ENCODE measurements around the gene RFT1.

RFT1 gene

GRCh38 chr3:53043738-53044137, 86.5 kb downstream of the RFT1 start:
- DNase-seq = no peak
- Histone ChIP-seq H3K27ac (ENCODE audit: low read depth, low read length) (no peak overlapping the region), H3K79me1 (ENCODE audit: low read length) (peaks cover 3% of the 10 kb centered on the region), H3K4me1 (ENCODE audit: control insufficient read depth in 1 of 2, insufficient read depth in 2 of 2, low read length in 2 of 2) (peaks cover 0 to 7% of the 10 kb centered on the region in 2 experiments), H3K9ac (ENCODE audit: low read length) (no peak overlapping the region), H3K4me2 (ENCODE audit: low read length) (no peak overlapping the region), H4K91ac (ENCODE audit: low read depth, low read length) (no peak overlapping the region), H2BK120ac (ENCODE audit: insufficient read depth, low read length, poor library complexity) (no peak overlapping the region), H2BK5ac (ENCODE audit: low read depth, low read length, poor library complexity) (no peak overlapping the region), H2AK5ac (ENCODE audit: low read length) (no peak overlapping the region), H2BK12ac (ENCODE audit: low read length) (no peak overlapping the region), H4K12ac (ENCODE audit: low read depth, low read length) (no peak overlapping the region), H3K36me3 (ENCODE audit: control insufficient read depth in 1 of 2, insufficient read depth in 2 of 2, low read length in 2 of 2) (no peaks in the 10 kb centered on the region), H3K9me3 (ENCODE audit: insufficient read depth, low read depth, low read length) (no peaks in the 10 kb centered on the region), H3K79me2 (ENCODE audit: control insufficient read depth, insufficient read depth, low read length, poor library complexity) (peaks cover 7% of the 10 kb centered on the region), H4K8ac (ENCODE audit: low read depth, low read length) (no peak overlapping the region), H3K18ac (ENCODE audit: low read length) (no peak overlapping the region), H3K4ac (ENCODE audit: low read depth, low read length) (no peak overlapping the region), H3K27me3 (ENCODE audit: insufficient read depth, low read length) (peaks cover 21% of the 10 kb centered on the region), H3K4me3 (ENCODE audit: low read depth, low read length) (no peak overlapping the region), H2AFZ (ENCODE audit: insufficient read depth, low read length, poor library complexity) (no peak overlapping the region), H3K14ac (ENCODE audit: low read length) (no peak overlapping the region), H3K23ac (ENCODE audit: low read length) (no peak overlapping the region)
- WGBS (ENCODE audit: extremely low coverage, insufficient coverage, insufficient read length) = no CpG with 5 or more reads among the region's 2 CpGs

GRCh38 chr3:53042651-53043050, 87.6 kb downstream of the RFT1 start:
- Histone ChIP-seq H3K79me2 (ENCODE audit: control insufficient read depth, insufficient read depth, low read length, poor library complexity) (peaks cover 7% of the 10 kb centered on the region), H2AK5ac (ENCODE audit: low read length) (no peak overlapping the region), H2BK120ac (ENCODE audit: insufficient read depth, low read length, poor library complexity) (no peak overlapping the region), H3K4me2 (ENCODE audit: low read length) (no peak overlapping the region), H4K8ac (ENCODE audit: low read depth, low read length) (no peak overlapping the region), H4K91ac (ENCODE audit: low read depth, low read length) (no peak overlapping the region), H3K27ac (ENCODE audit: low read depth, low read length) (no peak overlapping the region), H2AFZ (ENCODE audit: insufficient read depth, low read length, poor library complexity) (no peak overlapping the region), H3K36me3 (ENCODE audit: control insufficient read depth in 1 of 2, insufficient read depth in 2 of 2, low read length in 2 of 2) (no peaks in the 10 kb centered on the region), H3K27me3 (ENCODE audit: insufficient read depth, low read length) (peaks cover 21% of the 10 kb centered on the region), H3K9ac (ENCODE audit: low read length) (no peak overlapping the region), H3K9me3 (ENCODE audit: insufficient read depth, low read depth, low read length) (no peaks in the 10 kb centered on the region), H3K4ac (ENCODE audit: low read depth, low read length) (no peak overlapping the region), H2BK12ac (ENCODE audit: low read length) (no peak overlapping the region), H3K79me1 (ENCODE audit: low read length) (peaks cover 3% of the 10 kb centered on the region), H3K18ac (ENCODE audit: low read length) (no peak overlapping the region), H3K23ac (ENCODE audit: low read length) (no peak overlapping the region), H2BK5ac (ENCODE audit: low read depth, low read length, poor library complexity) (no peak overlapping the region), H3K14ac (ENCODE audit: low read length) (no peak overlapping the region), H4K12ac (ENCODE audit: low read depth, low read length) (no peak overlapping the region), H3K4me3 (ENCODE audit: low read depth, low read length) (no peak overlapping the region), H3K4me1 (ENCODE audit: control insufficient read depth in 1 of 2, insufficient read depth in 2 of 2, low read length in 2 of 2) (peaks cover 0 to 7% of the 10 kb centered on the region in 2 experiments)
- WGBS (ENCODE audit: extremely low coverage, insufficient coverage, insufficient read length) = no CpG with 5 or more reads among the region's 3 CpGs
- DNase-seq = no peak

- H3K9ac ChIP-seq (ENCODE audit: low read length) = no peak overlapping the region
- peak; percentile 52 to 87 for DNase-seq
- H2AFZ ChIP-seq (ENCODE audit: insufficient read depth, low read length, poor library complexity) = no peak overlapping the region
- H4K12ac ChIP-seq (ENCODE audit: low read depth, low read length) = no peak overlapping the region
- H3K4me2 ChIP-seq (ENCODE audit: low read length) = no peak overlapping the region
- no peak overlapping the region for H3K27ac ChIP-seq (ENCODE audit: low read depth, low read length)
- H3K4me3 ChIP-seq (ENCODE audit: low read depth, low read length) = no peak overlapping the region
- H3K4ac ChIP-seq (ENCODE audit: low read depth, low read length) = no peak overlapping the region
- no peaks in the 10 kb centered on the region for H3K79me1 ChIP-seq (ENCODE audit: low read length)
- H3K23ac ChIP-seq (ENCODE audit: low read length) = no peak overlapping the region
- H3K27me3 ChIP-seq (ENCODE audit: insufficient read depth, low read length) = peaks cover 6% of the 10 kb centered on the region
- no peak overlapping the region for H2AK5ac ChIP-seq (ENCODE audit: low read length)
- H2BK5ac ChIP-seq (ENCODE audit: low read depth, low read length, poor library complexity) = no peak overlapping the region
- no peak overlapping the region for H3K18ac ChIP-seq (ENCODE audit: low read length)
- H3K9me3 ChIP-seq (ENCODE audit: insufficient read depth, low read depth, low read length) = no peaks in the 10 kb centered on the region
- H3K14ac ChIP-seq (ENCODE audit: low read length) = no peak overlapping the region
- no peak overlapping the region for H2BK120ac ChIP-seq (ENCODE audit: insufficient read depth, low read length, poor library complexity)
- H3K79me2 ChIP-seq (ENCODE audit: control insufficient read depth, insufficient read depth, low read length, poor library complexity) = peaks cover 4% of the 10 kb centered on the region
- peaks cover 0 to 2% of the 10 kb centered on the region in 2 experiments for H3K4me1 ChIP-seq (ENCODE audit: control insufficient read depth in 1 of 2, insufficient read depth in 2 of 2, low read length in 2 of 2)
- no peak overlapping the region for H4K8ac ChIP-seq (ENCODE audit: low read depth, low read length)
- H3K36me3 ChIP-seq (ENCODE audit: control insufficient read depth in 1 of 2, insufficient read depth in 2 of 2, low read length in 2 of 2) = no peaks in the 10 kb centered on the region
- no peak overlapping the region for H2BK12ac ChIP-seq (ENCODE audit: low read length)
- H4K91ac ChIP-seq (ENCODE audit: low read depth, low read length) = no peak overlapping the region
Observed at GRCh38 chr3:53040351-53040820, 89.8 kb downstream of the RFT1 start.

DNA sequence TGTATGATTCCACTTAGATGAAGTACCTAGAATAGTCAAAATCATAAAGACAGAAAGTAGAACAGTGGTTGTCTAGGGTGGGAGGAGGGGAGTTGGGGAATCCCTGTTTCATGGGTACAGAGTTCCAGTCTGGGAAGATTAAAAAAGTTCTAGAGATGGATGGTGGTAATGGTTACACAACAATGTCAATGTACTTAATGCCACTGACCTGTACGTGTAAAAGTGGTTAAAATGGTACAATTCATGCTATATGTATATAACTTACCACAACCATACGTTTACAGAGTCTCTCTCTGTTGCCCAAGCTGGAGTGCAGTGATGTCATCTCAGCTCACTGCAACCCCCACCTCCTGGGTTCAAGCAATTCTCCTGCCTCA, 90.9 kb downstream of the RFT1 start:
- no peak overlapping the region for H4K12ac ChIP-seq (ENCODE audit: low read depth, low read length)
- WGBS (ENCODE audit: extremely low coverage, insufficient coverage, insufficient read length) = no CpG with 5 or more reads among the region's 2 CpGs

More for the DNA sequence above, 90.9 kb downstream of the RFT1 start:
- H2AK5ac ChIP-seq (ENCODE audit: low read length) = no peak overlapping the region
- no peak overlapping the region for H3K18ac ChIP-seq (ENCODE audit: low read length)
- no peak overlapping the region for H3K4me2 ChIP-seq (ENCODE audit: low read length)
- no peaks in the 10 kb centered on the region for H3K4me1 ChIP-seq (ENCODE audit: control insufficient read depth in 1 of 2, insufficient read depth in 2 of 2, low read length in 2 of 2)
- no peaks in the 10 kb centered on the region for H3K9me3 ChIP-seq (ENCODE audit: insufficient read depth, low read depth, low read length)
- H3K79me2 ChIP-seq (ENCODE audit: control insufficient read depth, insufficient read depth, low read length, poor library complexity) = no peaks in the 10 kb centered on the region
- H3K36me3 ChIP-seq (ENCODE audit: control insufficient read depth in 1 of 2, insufficient read depth in 2 of 2, low read length in 2 of 2) = no peaks in the 10 kb centered on the region
- H4K91ac ChIP-seq (ENCODE audit: low read depth, low read length) = no peak overlapping the region
- no peak overlapping the region for H3K4me3 ChIP-seq (ENCODE audit: low read depth, low read length)
- H3K14ac ChIP-seq (ENCODE audit: low read length) = no peak overlapping the region
- no peak overlapping the region for H3K27ac ChIP-seq (ENCODE audit: low read depth, low read length)
- H3K23ac ChIP-seq (ENCODE audit: low read length) = no peak overlapping the region
- no peak overlapping the region for H2BK5ac ChIP-seq (ENCODE audit: low read depth, low read length, poor library complexity)
- no peak overlapping the region for H3K9ac ChIP-seq (ENCODE audit: low read length)
- H3K27me3 ChIP-seq (ENCODE audit: insufficient read depth, low read length) = no peaks in the 10 kb centered on the region
- no peak for DNase-seq
- no peak overlapping the region for H3K4ac ChIP-seq (ENCODE audit: low read depth, low read length)
- H2AFZ ChIP-seq (ENCODE audit: insufficient read depth, low read length, poor library complexity) = no peak overlapping the region
- no peak overlapping the region for H2BK120ac ChIP-seq (ENCODE audit: insufficient read depth, low read length, poor library complexity)
- no peak overlapping the region for H4K8ac ChIP-seq (ENCODE audit: low read depth, low read length)
- no peaks in the 10 kb centered on the region for H3K79me1 ChIP-seq (ENCODE audit: low read length)
- H2BK12ac ChIP-seq (ENCODE audit: low read length) = no peak overlapping the region
